GM04503 (cell line): ENCODE results near the gene MCOLN2.
"Not testable (repeated sequence)": the region's sequence is repeated elsewhere in the genome, so short reads cannot be mapped to it uniquely, and the experiment has no call there.

ENCODE experiments used
- DNase-seq: peaks from one replicate; pipeline ENCODE4 v3.0.0-alpha.2; 2012; ENCODE audit warnings: low read depth

Gene MCOLN2

GRCh38 chr1:84940481-84940880 is 56.4 kb downstream of the MCOLN2 start:
- no peak for DNase-seq

GRCh38 chr1:84939761-84940160 is 57.2 kb downstream of the MCOLN2 start:
- DNase-seq: no peak

- DNase-seq: no peak
These were observed 57.8 kb downstream of the MCOLN2 start for GRCh38 chr1:84939151-84939550.

GRCh38 chr1:84936116-84936810 is 60.6 kb downstream of the MCOLN2 start:
- DNase-seq: no peak

- no peak for DNase-seq
These were observed 63.8 kb downstream of the MCOLN2 start for GRCh38 chr1:84933011-84933611.

GRCh38 chr1:84930831-84931230 is 66.1 kb downstream of the MCOLN2 start:
- DNase-seq: no peak

- no peak for DNase-seq
These were observed 66.6 kb downstream of the MCOLN2 start for GRCh38 chr1:84930329-84930728.

- no peak for DNase-seq
These were observed 67.3 kb downstream of the MCOLN2 start for GRCh38 chr1:84929581-84929980.

GRCh38 chr1:84928979-84929378 is 67.9 kb downstream of the MCOLN2 start:
- no peak for DNase-seq

- DNase-seq: no peak
These were observed 73.6 kb downstream of the MCOLN2 start for GRCh38 chr1:84923317-84923716.

- DNase-seq: no peak
These were observed 76.8 kb downstream of the MCOLN2 start for GRCh38 chr1:84920159-84920558.

- no peak for DNase-seq
These were observed 77.4 kb downstream of the MCOLN2 start for GRCh38 chr1:84919461-84919970.

GRCh38 chr1:84918726-84919336 is 78.1 kb downstream of the MCOLN2 start:
- DNase-seq: no peak

- no peak for DNase-seq
These were observed 80.0 kb downstream of the MCOLN2 start for GRCh38 chr1:84916897-84917296.

- DNase-seq: no peak
These were observed 83.4 kb downstream of the MCOLN2 start for GRCh38 chr1:84913555-84913892.

GRCh38 chr1:84912726-84913554 is 84.0 kb downstream of the MCOLN2 start:
- DNase-seq: no peak

GRCh38 chr1:84908746-84909464 is 88.0 kb downstream of the MCOLN2 start:
- not testable (repeated sequence) for DNase-seq

GRCh38 chr1:84907095-84907827 is 89.7 kb downstream of the MCOLN2 start:
- no peak for DNase-seq

GRCh38 chr1:84902727-84903126 is 94.2 kb downstream of the MCOLN2 start:
- not testable (repeated sequence) for DNase-seq

GRCh38 chr1:84899969-84900368 is 96.9 kb downstream of the MCOLN2 start:
- no peak for DNase-seq

- DNase-seq: no peak
These were observed 100.6 kb downstream of the MCOLN2 start for GRCh38 chr1:84896279-84896678.
